Lower leg skin (tissue), 3 donors: ENCODE measurements around the gene SLC28A1.

Experiments
- CTCF ChIP-seq, 3 donors: fragments of 450-650 bp; IDR thresholded peaks; one replicate each; pipeline ENCODE4 v1.5.1; 2016; ENCODE audit warnings: antibody characterized with exemption in 3 of 3, mild to moderate bottlenecking in 3 of 3, moderate library complexity in 2 of 3
- POLR2A ChIP-seq, 2 donors: fragments of 450-650 bp; IDR thresholded peaks; one replicate each; pipeline ENCODE4 v1.6.1; 2016 to 2017; ENCODE audit warnings: antibody characterized with exemption in 2 of 2, mild to moderate bottlenecking in 1 of 2, moderate library complexity in 1 of 2

DNA sequence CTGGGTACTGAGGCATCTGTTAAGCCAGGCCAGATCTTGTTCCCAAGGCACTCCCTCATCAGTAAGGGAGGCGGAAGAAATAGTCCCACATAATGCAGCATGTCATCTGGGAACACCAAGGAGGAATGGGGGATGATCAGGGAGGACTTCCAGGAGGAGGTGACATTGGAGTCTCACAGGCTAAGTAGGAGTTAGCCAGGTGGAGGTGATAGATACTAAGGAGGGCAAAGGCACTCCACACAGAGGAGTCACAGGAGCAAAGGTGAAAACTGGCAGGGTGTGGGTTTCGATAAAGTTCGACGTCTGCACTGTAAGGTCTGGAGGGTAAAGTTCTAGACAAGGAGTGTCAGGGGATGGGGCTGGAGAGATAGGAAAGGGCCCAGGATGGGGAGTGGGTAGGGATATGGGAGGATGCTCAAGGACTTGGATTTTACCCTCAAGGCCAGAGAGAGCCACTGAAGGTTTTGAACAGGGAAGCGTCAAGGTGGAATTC lies 6.3 kb downstream of the SLC28A1 start:
- TF ChIP-seq CTCF (IDR thresholded peaks at IDR 0.05) (no peak), POLR2A (IDR thresholded peaks at IDR 0.05) (no peak)
